HepG2 (cell line): Measurements from ENCODE around the gene NOC2L. TPM values are rescaled to one million over a fixed set of nuclear protein-coding genes. Genes with fewer than 3 reads are reported as not detected.

ENCODE experiments used
- CBX5 ChIP-seq: sonication (generic); formaldehyde crosslinking; IDR thresholded peaks from 2 replicates; pipeline ENCODE4 v1.4.0; 2020; ENCODE audit warnings: missing genetic modification reagents, borderline replicate concordance
- CENPX ChIP-seq: sonication (generic); formaldehyde crosslinking; IDR thresholded peaks from 2 replicates; pipeline ENCODE4 v1.9.0; 2021; ENCODE audit warnings: mild to moderate bottlenecking, missing genetic modification reagents, moderate library complexity
- EEA1 ChIP-seq: sonication (generic); formaldehyde crosslinking; IDR thresholded peaks from 2 replicates; pipeline ENCODE4 v1.5.1; 2020; ENCODE audit warnings: mild to moderate bottlenecking, missing genetic modification reagents, borderline replicate concordance
- ERF ChIP-seq: IDR thresholded peaks from 2 replicates; pipeline ENCODE4 v1.6.1; 2018; ENCODE audit warnings: missing biosample characterization, missing genetic modification reagents
- EZH2 ChIP-seq: conservative IDR thresholded peaks from 2 replicates; pipeline ENCODE4 v1.6.1; 2012; ENCODE audit warnings: mild to moderate bottlenecking, low read depth, low read length, moderate library complexity
- FOXA1 ChIP-seq, 2 experiments: fragments of 450-650 bp in 1 of 2; sonication (generic) in 1 of 2; formaldehyde crosslinking in 1 of 2; IDR thresholded peaks; 2 replicates each; pipeline versions ENCODE4 v1.4.0 to v1.6.1; 2016 to 2020; ENCODE audit warnings: missing genetic modification reagents in 1 of 2
- FOXC1 ChIP-seq: sonication (generic); formaldehyde crosslinking; IDR thresholded peaks from 2 replicates; pipeline ENCODE4 v1.8.0; 2022; ENCODE audit warnings: mild to moderate bottlenecking, missing genetic modification reagents, borderline replicate concordance
- FOXM1 ChIP-seq: sonication (generic); formaldehyde crosslinking; IDR thresholded peaks from 2 replicates; pipeline ENCODE4 v1.5.0; 2020; ENCODE audit warnings: missing genetic modification reagents
- HCFC1 ChIP-seq: fragments of 150-350 bp; IDR thresholded peaks from 2 replicates; pipeline ENCODE4 v1.6.1; 2014; ENCODE audit warnings: low read depth, low read length
- JUN ChIP-seq: sonication (generic); formaldehyde crosslinking; IDR thresholded peaks from 2 replicates; pipeline ENCODE4 v1.4.0; 2020; ENCODE audit warnings: mild to moderate bottlenecking, missing genetic modification reagents
- KDM5A ChIP-seq: fragments of 200-600 bp; sonication (generic); IDR thresholded peaks from 2 replicates; pipeline ENCODE4 v1.7.0; 2018; ENCODE audit warnings: antibody characterized with exemption, mild to moderate bottlenecking, low read length, borderline replicate concordance
- NFYB ChIP-seq: sonication (generic); formaldehyde crosslinking; IDR thresholded peaks from 2 replicates; pipeline ENCODE4 v1.4.0; 2020; ENCODE audit warnings: missing genetic modification reagents
- PHF21A ChIP-seq: sonication (generic); formaldehyde crosslinking; IDR thresholded peaks from 2 replicates; pipeline ENCODE4 v1.5.0; 2020; ENCODE audit warnings: mild to moderate bottlenecking, missing genetic modification reagents
- SAP130 ChIP-seq: IDR thresholded peaks from 2 replicates; pipeline ENCODE4 v1.6.1; 2016; ENCODE audit warnings: low read depth
- SKI ChIP-seq: fragments of 450-650 bp; IDR thresholded peaks from one replicate; pipeline ENCODE4 v1.6.1; 2018; ENCODE audit warnings: mild to moderate bottlenecking; ENCODE audit not compliant: partially characterized antibody
- SNAI1 ChIP-seq: sonication (generic); formaldehyde crosslinking; IDR thresholded peaks from 2 replicates; pipeline ENCODE4 v1.5.0; 2020; ENCODE audit warnings: mild to moderate bottlenecking, missing genetic modification reagents, borderline replicate concordance
- SPEN ChIP-seq: sonication (generic); formaldehyde crosslinking; IDR thresholded peaks from 2 replicates; pipeline ENCODE4 v1.5.1; 2020; ENCODE audit warnings: low read depth, mild to moderate bottlenecking, missing genetic modification reagents
- TARDBP ChIP-seq: sonication (generic); formaldehyde crosslinking; IDR thresholded peaks from 2 replicates; pipeline ENCODE4 v1.8.0; 2022; ENCODE audit warnings: mild to moderate bottlenecking, missing genetic modification reagents
- ZFP62 ChIP-seq: sonication (generic); formaldehyde crosslinking; IDR thresholded peaks from 2 replicates; pipeline ENCODE4 v1.4.0; 2020; ENCODE audit warnings: missing genetic modification reagents
- ZKSCAN1 ChIP-seq: fragments of 150-350 bp; IDR thresholded peaks from 2 replicates; pipeline ENCODE4 v1.6.1; 2014; ENCODE audit warnings: low read length
- ZNF17 ChIP-seq: sonication (generic); formaldehyde crosslinking; IDR thresholded peaks from 2 replicates; pipeline ENCODE4 v1.5.0; 2020; ENCODE audit warnings: mild to moderate bottlenecking, missing genetic modification reagents
- ZNF451 ChIP-seq: sonication (generic); formaldehyde crosslinking; IDR thresholded peaks from 2 replicates; pipeline ENCODE4 v1.5.0; 2020; ENCODE audit warnings: mild to moderate bottlenecking, missing genetic modification reagents
- ZNF615 ChIP-seq: sonication (generic); formaldehyde crosslinking; IDR thresholded peaks from 2 replicates; pipeline ENCODE4 v1.5.0; 2020; ENCODE audit warnings: mild to moderate bottlenecking, missing genetic modification reagents, borderline replicate concordance
- ZNF83 ChIP-seq: sonication (generic); formaldehyde crosslinking; IDR thresholded peaks from 2 replicates; pipeline ENCODE4 v1.4.0; 2020; ENCODE audit warnings: missing genetic modification reagents, mild to moderate bottlenecking, borderline replicate concordance
- polyA plus RNA-seq, 8 experiments: library from polyadenylated mRNA; depleted of rRNA in 3 of 8; stranded (reverse) in 7 of 8; unstranded in 1 of 8; fragments of >200 nt; fragmentation: Illumina TruSeq in 4 of 8; extraction: Trizol in 4 of 8; gene quantifications; 2 replicates each; pipeline versions ENCODE4 v1.2.1 to v1.2.3, GENCODE V29; 2011 to 2016; ENCODE audit warnings: low read depth in 4 of 8, missing spikeins in 1 of 8, mixed read lengths in 1 of 8; ENCODE audit not compliant: insufficient read depth in 1 of 8
- total RNA-seq, 5 experiments: library from RNA; depleted of rRNA; stranded (reverse); fragments of >200 nt; fragmentation: Illumina TruSeq; extraction: Trizol; gene quantifications; 2 replicates each; pipeline ENCODE4 v1.2.3, GENCODE V29; 2016; ENCODE audit warnings: low read depth in 1 of 5
- TF ChIP-seq, protein P1 (sequence below): sonication (generic); formaldehyde crosslinking; IDR thresholded peaks from 2 replicates; pipeline ENCODE4 v1.4.0; 2020; ENCODE audit warnings: mild to moderate bottlenecking, missing genetic modification reagents
- TF ChIP-seq, protein P2 (sequence below): sonication (generic); formaldehyde crosslinking; IDR thresholded peaks from 2 replicates; pipeline ENCODE4 v1.8.0; 2022; ENCODE audit warnings: mild to moderate bottlenecking, missing genetic modification reagents
- TF ChIP-seq, protein P3 (sequence below): sonication (generic); formaldehyde crosslinking; IDR thresholded peaks from 2 replicates; pipeline ENCODE4 v1.4.0; 2020; ENCODE audit warnings: missing genetic modification reagents, borderline replicate concordance

The NOC2L gene
- total and polyA plus RNA-seq, 2 of the 13 experiments (the other 11 are each of a cell fraction or from before 2014, with no cell fraction given) = 32.0 to 103 TPM

DNA sequence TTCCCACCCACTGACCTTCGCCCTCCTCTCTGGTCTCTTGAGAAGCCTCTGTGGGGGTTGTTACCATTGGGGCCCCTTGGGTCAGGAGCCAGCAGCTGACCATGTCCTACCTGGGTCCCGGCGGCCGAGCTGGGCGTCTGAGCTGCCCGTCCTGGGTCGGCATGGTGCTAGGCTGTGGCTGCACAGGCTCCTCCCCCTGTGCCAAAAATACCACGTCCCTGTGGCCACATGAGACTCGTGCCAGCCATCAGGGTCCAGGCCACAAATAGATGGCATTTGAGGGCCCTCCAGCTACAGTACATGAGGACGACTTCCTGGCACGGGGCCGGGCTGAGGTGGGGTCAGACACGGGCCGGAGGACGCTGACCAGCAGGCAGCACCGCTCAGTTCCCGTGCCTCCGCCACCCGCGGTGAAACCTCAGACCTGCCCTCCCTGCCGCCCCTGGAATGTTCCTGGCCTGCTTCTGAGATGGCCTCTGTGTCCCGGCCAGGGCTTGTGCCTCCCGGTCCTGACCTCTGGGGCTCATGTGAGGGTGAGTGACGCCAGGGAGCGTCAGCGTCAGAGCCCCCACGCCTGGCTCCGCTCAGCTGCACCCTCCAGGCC, 23.0 kb upstream of the NOC2L start, which contains the start of gene PERM1 (continued):
- TF ChIP-seq, protein P1, sequence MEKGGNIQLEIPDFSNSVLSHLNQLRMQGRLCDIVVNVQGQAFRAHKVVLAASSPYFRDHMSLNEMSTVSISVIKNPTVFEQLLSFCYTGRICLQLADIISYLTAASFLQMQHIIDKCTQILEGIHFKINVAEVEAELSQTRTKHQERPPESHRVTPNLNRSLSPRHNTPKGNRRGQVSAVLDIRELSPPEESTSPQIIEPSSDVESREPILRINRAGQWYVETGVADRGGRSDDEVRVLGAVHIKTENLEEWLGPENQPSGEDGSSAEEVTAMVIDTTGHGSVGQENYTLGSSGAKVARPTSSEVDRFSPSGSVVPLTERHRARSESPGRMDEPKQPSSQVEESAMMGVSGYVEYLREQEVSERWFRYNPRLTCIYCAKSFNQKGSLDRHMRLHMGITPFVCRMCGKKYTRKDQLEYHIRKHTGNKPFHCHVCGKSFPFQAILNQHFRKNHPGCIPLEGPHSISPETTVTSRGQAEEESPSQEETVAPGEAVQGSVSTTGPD (CRISPR knock-in tag) = no peak
- TF ChIP-seq ERF (CRISPR knock-in tag) (no peak), ZNF17 (CRISPR knock-in tag) (no peak), PHF21A (CRISPR knock-in tag) (no peak), FOXA1 (IDR thresholded peaks at IDR 0.05) (no peak), FOXA1 (CRISPR knock-in tag; IDR thresholded peaks at IDR 0.05) (no peak), ZFP62 (CRISPR knock-in tag) (no peak), SPEN (CRISPR knock-in tag) (peak; percentile 30; the same call in 1 of the 2 replicates), SNAI1 (CRISPR knock-in tag) (no peak), SAP130 (CRISPR knock-in tag) (0 out of 2 replicates have a peak, but pooled peaks have one; percentile 21), FOXC1 (peak; percentile 63; the same call in 1 of the 2 replicates), ZNF451 (CRISPR knock-in tag) (no peak), CBX5 (CRISPR knock-in tag) (no peak), NFYB (CRISPR knock-in tag) (no peak), ZNF615 (CRISPR knock-in tag) (no peak), ZKSCAN1 (no peak), TARDBP (CRISPR knock-in tag) (no peak), HCFC1 (no peak), EZH2 (no peak), EEA1 (CRISPR knock-in tag) (no peak), ZNF83 (no peak), CENPX (CRISPR knock-in tag) (no peak), SKI (no peak), KDM5A (no peak), JUN (CRISPR knock-in tag) (no peak), FOXM1 (CRISPR knock-in tag) (no peak)
- TF ChIP-seq, protein P2, sequence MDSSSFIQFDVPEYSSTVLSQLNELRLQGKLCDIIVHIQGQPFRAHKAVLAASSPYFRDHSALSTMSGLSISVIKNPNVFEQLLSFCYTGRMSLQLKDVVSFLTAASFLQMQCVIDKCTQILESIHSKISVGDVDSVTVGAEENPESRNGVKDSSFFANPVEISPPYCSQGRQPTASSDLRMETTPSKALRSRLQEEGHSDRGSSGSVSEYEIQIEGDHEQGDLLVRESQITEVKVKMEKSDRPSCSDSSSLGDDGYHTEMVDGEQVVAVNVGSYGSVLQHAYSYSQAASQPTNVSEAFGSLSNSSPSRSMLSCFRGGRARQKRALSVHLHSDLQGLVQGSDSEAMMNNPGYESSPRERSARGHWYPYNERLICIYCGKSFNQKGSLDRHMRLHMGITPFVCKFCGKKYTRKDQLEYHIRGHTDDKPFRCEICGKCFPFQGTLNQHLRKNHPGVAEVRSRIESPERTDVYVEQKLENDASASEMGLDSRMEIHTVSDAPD = no peak
- TF ChIP-seq, protein P3, sequence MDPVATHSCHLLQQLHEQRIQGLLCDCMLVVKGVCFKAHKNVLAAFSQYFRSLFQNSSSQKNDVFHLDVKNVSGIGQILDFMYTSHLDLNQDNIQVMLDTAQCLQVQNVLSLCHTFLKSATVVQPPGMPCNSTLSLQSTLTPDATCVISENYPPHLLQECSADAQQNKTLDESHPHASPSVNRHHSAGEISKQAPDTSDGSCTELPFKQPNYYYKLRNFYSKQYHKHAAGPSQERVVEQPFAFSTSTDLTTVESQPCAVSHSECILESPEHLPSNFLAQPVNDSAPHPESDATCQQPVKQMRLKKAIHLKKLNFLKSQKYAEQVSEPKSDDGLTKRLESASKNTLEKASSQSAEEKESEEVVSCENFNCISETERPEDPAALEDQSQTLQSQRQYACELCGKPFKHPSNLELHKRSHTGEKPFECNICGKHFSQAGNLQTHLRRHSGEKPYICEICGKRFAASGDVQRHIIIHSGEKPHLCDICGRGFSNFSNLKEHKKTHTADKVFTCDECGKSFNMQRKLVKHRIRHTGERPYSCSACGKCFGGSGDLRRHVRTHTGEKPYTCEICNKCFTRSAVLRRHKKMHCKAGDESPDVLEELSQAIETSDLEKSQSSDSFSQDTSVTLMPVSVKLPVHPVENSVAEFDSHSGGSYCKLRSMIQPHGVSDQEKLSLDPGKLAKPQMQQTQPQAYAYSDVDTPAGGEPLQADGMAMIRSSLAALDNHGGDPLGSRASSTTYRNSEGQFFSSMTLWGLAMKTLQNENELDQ = no peak
